ENCODE results near the gene SEMA3G. TPM values are rescaled to one million over a fixed set of nuclear protein-coding genes. Genes with fewer than 3 reads are reported as not detected.

The SEMA3G gene
- total RNA-seq: under 1 TPM; 0.08 to 0.19 TPM

DNA sequence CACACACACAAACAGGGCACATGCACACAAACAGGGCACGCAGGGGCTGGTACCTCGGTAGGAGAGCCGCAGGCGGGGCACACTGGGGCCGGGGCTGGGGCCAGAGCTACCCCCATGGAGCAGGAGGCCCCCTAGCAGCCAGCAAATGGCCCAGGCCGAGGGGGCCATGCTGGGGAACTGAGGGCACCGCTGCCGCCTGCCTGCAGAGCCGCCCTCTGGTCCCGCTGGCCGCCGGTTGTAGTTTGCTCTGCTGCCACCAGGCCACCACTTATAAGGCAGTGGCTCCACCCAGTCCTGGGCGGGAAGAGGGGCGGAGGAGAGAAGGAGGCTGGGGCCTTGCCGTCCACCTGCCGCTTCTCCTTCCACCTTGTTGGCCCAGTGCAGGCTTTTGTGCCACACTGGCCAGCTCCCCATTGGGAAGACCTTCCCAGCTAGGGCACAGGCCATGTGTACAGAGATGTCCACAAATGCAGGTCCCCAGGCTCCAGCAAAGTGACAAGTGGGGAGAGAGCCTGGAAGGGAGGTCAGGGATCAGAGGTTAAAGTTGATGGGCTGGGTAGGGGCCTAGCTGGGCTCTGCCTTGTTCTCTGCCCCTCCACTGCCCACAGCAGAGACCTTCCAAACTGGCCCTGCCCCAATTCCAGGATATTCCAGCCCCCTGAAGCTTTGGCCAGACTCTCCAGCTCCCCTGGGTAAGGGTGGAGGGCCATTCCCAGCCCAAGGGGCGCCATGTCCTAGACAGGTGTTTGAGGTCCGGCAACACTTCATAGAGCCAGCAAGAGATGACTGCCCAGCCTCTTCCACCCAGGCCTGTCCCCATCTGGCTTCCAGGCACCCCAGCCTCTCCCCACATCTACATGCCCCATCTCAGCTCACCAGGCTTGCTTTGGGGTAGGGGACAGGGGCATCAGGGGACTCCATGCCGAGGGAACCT lies at the start of gene SEMA3G:
TSS of gene SEMA3G (minus strand) at position 244 of the 934 bp plus-strand sequence. CDS start at position 168, 76 bp downstream.
- CTCF ChIA-PET: interaction anchor here (1.6 to 4.3 kb wide), 9 partner anchors 9 to 37 kb away, joined by 6 to 27 read pairs (median 16); partner anchors contain the start of gene TNNC1
- POLR2A ChIA-PET: no interaction called here

DNA sequence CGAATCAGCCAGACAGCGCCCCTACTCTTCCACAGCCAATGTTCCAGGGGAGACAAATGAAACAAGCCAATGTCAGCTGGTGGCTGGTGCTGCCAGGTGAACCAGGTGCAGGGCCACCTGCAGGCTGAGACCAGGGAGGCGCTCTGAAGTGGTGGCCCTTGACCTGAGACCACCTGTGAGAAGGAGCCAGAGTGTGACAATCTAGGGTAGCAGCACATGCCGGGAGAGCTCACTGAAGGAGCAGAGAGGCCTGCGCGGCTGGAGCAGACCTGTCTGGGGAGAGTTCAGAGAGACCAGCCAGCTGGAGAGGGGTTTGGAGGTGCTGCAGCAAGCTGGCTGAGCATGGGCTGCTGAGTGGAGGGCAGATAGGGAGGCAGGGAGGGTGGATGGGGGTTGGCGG lies 49.5 kb upstream of the SEMA3G start:
- CTCF ChIA-PET: no interaction called here
- POLR2A ChIA-PET: interaction anchor here (0.6 kb wide), 1 partner anchor 15 kb away, joined by 6 read pairs; no protein-coding TSS in a partner anchor

DNA sequence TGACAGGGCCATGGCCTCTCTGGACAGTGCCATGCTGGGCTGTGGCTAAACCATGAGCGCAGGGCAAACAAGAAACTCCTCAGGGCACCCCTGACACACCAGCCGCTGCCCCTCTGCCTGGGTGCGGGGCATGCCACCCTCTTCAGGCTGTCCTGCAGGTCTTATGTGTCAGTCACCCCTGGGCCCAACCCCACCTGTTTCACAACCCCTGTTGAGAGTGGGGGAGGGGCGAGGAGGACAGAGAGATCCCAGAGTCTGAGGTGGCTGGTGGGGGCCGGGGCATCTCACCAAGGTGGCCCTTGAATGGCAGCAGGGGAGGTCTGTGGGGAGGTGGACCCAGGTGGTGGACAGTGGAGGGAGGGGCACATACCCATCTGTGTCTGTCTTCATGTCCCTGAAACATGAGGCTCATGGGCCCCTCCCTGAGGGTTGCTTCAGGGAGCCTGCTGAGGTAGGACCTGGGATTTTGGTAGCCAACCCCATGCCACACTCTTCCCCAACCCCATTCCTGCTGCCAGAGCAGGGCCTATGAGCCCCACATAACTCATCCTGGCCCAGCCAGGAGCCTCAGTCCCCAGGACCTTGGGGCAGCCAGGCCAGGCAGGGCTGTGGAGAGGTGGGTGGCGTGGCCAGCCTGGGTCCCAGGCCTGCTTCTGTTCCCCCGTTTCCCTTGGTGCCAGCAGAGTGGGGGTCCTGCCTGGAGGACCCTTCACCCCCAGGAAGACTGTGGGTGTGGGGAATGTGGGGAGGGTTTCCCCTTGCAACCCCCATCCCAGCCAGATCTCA lies 48.5 kb upstream of the SEMA3G start:
- ChIA-PET CTCF (no interaction called here), POLR2A (no interaction called here)

DNA sequence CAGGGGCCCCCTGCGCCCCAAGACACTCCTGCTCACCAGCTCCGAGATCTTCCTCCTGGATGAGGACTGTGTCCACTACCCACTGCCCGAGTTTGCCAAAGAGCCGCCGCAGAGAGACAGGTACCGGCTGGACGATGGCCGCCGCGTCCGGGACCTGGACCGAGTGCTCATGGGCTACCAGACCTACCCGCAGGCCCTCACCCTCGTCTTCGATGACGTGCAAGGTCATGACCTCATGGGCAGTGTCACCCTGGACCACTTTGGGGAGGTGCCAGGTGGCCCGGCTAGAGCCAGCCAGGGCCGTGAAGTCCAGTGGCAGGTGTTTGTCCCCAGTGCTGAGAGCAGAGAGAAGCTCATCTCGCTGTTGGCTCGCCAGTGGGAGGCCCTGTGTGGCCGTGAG lies 47.2 kb upstream of the SEMA3G start:
- ChIA-PET CTCF (no interaction called here), POLR2A (no interaction called here)

- ChIA-PET POLR2A (interaction anchor here (0.6 kb wide), 1 partner anchor 12 kb away, joined by 3 read pairs; no protein-coding TSS in a partner anchor), CTCF (interaction anchor here (0.9 kb wide), 1 partner anchor 21 kb away, joined by 3 read pairs; no protein-coding TSS in a partner anchor)
These were observed 46.1 kb upstream of the SEMA3G start for GRCh38 chr3:52490939-52491526.

DNA sequence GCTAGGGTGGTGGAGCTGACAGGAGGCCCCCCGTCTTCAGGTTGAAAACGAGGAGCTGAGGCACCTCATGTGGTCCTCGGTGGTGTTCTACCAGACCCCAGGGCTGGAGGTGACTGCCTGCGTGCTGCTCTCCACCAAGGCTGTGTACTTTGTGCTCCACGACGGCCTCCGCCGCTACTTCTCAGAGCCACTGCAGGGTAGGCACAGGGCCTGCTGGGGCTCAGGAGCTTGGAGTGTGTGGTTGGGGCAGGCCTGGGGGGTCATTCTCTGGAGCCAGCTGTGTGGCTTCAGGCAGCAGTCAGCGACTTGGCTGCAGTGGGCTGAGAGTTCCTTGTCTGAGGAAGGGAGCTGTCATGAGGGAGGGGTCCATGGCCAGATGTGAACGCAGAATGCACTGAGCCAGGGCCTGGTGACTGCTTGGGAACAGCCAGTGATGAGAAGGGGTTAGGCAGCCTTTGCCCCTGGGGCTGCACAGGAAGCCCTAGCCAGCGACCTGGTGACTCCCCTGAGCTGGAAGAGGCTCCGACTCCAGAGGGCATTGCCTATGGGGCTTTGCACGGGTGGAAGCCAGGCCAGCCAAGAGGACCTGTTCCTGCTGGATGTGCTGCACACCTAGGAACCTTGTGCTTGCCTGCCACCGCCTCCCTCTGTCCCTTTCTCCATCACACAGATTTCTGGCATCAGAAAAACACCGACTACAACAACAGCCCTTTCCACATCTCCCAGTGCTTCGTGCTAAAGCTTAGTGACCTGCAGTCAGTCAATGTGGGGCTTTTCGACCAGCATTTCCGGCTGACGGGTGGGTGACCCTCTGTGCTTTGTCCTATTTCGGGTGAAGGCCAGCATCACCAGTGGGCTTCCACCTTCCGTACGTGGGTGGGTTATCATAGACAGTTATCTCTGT lies 45.4 kb upstream of the SEMA3G start:
- ChIA-PET CTCF (interaction anchor here (0.9 kb wide), 2 partner anchors 22 to 78 kb away, joined by 3 read pairs; no protein-coding TSS in a partner anchor), POLR2A (interaction anchor here (0.6 kb wide), 1 partner anchor 11 kb away, joined by 3 read pairs; no protein-coding TSS in a partner anchor)

GRCh38 chr3:52489453-52489852 lies 44.5 kb upstream of the SEMA3G start:
- ChIA-PET CTCF (interaction anchor here (0.9 to 1.3 kb wide), 2 partner anchors 77 to 138 kb away, joined by 3 read pairs; no protein-coding TSS in a partner anchor), POLR2A (no interaction called here)

- ChIA-PET POLR2A (no interaction called here), CTCF (interaction anchor here (1.3 kb wide), 1 partner anchor 138 kb away, joined by 3 read pairs; no protein-coding TSS in a partner anchor)
These were observed 43.8 kb upstream of the SEMA3G start for GRCh38 chr3:52488746-52489145.

DNA sequence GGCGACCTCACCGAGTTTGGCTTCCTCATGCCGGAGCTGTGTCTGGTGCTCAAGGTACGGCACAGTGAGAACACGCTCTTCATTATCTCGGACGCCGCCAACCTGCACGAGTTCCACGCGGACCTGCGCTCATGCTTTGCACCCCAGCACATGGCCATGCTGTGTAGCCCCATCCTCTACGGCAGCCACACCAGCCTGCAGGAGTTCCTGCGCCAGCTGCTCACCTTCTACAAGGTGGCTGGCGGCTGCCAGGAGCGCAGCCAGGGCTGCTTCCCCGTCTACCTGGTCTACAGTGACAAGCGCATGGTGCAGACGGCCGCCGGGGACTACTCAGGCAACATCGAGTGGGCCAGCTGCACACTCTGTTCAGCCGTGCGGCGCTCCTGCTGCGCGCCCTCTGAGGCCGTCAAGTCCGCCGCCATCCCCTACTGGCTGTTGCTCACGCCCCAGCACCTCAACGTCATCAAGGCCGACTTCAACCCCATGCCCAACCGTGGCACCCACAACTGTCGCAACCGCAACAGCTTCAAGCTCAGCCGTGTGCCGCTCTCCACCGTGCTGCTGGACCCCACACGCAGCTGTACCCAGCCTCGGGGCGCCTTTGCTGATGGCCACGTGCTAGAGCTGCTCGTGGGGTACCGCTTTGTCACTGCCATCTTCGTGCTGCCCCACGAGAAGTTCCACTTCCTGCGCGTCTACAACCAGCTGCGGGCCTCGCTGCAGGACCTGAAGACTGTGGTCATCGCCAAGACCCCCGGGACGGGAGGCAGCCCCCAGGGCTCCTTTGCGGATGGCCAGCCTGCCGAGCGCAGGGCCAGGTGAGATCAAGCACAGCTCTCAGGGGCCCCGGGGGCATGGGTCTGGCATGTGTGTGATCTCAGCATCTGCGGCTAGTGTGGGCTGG lies 43.1 kb upstream of the SEMA3G start:
- ChIA-PET CTCF (interaction anchor here (1.3 kb wide), 1 partner anchor 137 kb away, joined by 3 read pairs; no protein-coding TSS in a partner anchor), POLR2A (no interaction called here)

GRCh38 chr3:52487050-52487787 lies 42.3 kb upstream of the SEMA3G start:
- POLR2A ChIA-PET: no interaction called here
- CTCF ChIA-PET: no interaction called here

DNA sequence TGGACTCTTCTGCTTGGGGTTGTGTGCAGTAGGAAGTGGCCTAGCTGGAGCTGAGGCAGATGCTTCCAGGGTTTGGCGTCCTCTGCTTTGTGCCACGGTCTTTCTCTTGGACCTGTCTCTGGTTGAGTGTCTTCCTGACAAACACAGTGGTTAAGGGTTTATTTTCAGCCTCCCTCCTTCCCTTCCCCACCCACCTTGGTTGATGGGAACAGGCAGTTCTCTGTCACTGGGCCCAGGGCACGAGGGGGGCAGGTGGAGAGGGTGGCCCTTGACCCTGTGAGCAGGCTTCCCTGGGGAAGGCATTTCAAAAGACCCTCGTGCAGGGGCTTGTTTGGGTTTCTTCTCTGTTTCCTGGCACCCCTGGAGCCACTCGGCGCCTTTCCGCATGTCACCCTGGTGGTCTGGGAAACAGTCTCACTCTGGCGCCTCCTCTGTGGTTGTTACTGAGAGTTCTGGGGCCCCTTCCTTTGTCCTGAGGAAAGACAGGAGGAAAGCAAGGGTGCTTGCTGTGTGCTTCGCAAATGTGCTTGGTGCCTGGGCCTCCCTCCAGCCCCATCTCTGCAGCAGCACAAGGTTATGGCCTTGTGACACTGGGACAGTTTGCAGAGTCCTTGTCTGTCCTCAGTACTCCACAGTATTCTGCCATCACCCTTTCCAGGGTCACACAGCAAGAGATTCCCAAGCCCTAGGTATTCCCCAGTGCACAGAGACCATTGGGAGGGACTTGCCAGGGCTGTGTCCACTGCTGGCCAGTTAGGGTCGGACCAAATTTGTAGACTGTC lies 40.0 kb upstream of the SEMA3G start:
- ChIA-PET CTCF (no interaction called here), POLR2A (no interaction called here)

GRCh38 chr3:52483577-52484381 lies 38.9 kb upstream of the SEMA3G start:
- ChIA-PET CTCF (no interaction called here), POLR2A (no interaction called here)

DNA sequence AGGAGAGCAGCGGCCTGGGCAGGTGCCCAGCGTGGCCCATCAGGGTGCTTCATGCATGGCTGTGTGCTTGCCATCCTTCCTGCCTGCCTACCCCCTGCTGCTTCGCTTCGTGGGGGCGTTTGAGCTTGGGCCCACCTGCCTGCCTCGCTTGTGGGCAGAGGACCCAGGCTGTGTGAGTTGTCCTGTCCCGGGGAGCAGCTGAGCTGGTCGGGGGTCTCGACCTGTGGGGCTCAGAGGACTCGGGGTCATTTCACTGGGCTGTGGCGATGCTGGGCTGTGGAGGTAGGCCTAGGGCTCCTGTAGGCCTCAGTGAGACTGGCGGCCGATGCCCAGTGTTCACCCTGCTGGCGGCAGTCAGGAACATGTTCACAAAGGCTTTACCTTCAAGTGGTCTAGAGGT lies 38.2 kb upstream of the SEMA3G start:
- POLR2A ChIA-PET: no interaction called here
- CTCF ChIA-PET: interaction anchor here (1.1 kb wide), 1 partner anchor 14 kb away, joined by 3 read pairs; no protein-coding TSS in a partner anchor

DNA sequence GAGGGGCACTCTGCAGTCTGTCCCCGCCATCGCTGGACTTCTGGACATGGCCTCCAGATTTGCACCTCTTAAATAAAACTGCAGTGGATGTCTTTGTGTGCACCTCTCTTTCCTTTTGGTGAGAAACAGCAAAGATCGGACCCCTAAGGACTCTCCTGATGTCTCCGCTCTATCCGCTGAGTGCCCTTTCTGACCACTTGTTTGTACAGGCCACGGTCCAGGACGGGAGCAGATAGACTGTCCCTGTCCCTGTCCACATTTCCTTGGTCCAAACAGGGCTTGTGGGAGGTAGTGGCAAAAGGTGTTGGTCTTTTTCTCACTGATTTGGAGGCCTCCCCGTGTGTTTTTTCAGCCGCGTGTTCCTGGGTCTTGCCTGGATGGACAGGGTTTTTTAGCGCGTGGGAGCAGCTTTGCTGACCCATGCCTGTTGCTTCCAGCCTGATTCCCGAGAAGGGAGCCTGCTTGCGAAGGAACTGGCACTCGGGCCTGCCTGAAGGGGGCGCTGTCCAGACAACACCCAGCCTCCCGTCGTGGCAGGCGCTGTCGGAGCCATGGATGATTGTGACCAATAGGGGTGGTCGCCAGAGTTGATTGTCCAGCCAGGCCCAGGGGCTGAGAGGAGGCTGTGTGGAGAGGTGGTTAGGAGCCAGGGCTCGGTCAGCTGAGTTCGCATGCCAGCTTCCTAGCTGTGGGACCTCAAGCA lies 37.1 kb upstream of the SEMA3G start:
- ChIA-PET POLR2A (no interaction called here), CTCF (interaction anchor here (0.5 to 1.1 kb wide), 4 partner anchors 13 to 290 kb away, joined by 3 to 4 read pairs (median 3); no protein-coding TSS in a partner anchor)

Data from activated CD8-positive, alpha-beta memory T cell treated with anti-CD3 and anti-CD28 coated beads for 36 hours (primary cell).